Activated CD8-positive, alpha-beta memory T cell treated with anti-CD3 and anti-CD28 coated beads, Interleukin-2, amount 10 ng/mL, durations not matched to agents 7 days and 5 days (primary cell): ENCODE measurements around the gene TXNDC2. TPM values are rescaled to one million over a fixed set of nuclear protein-coding genes. Genes with fewer than 3 reads are reported as not detected.
"Not testable (repeated sequence)": the region's sequence is repeated elsewhere in the genome, so short reads cannot be mapped to it uniquely, and the experiment has no call there.

Source experiments
- ATAC-seq: fragments of 150-1000 bp; cut with Tn5 transposase; one replicate; pipeline ENCODE4 v1.10.0; 2021; ENCODE audit warnings: moderate library complexity
- CTCF ChIA-PET: fragments of 350-600 bp; sonication (Branson Sonifier 250); formaldehyde crosslinking; loops from one replicate; lab custom pipeline; 2021; ENCODE audit warnings: antibody characterized with exemption; lab: Charles Lee
- DNase-seq: peaks from one replicate; pipeline ENCODE4 v3.0.0-alpha.2; 2020
- H3K27ac Mint-ChIP-seq: one replicate; pipeline ENCODE4 v1.8.0; 2021; ENCODE audit warnings: mild to moderate bottlenecking, mixed read lengths
- H3K27me3 Mint-ChIP-seq: one replicate; pipeline ENCODE4 v1.8.0; 2021; ENCODE audit warnings: mixed read lengths
- H3K36me3 Mint-ChIP-seq: one replicate; pipeline ENCODE4 v1.8.0; 2021; ENCODE audit warnings: mild to moderate bottlenecking, mixed read lengths
- H3K4me1 Mint-ChIP-seq: one replicate; pipeline ENCODE4 v1.8.0; 2021; ENCODE audit warnings: mixed read lengths
- H3K4me3 Mint-ChIP-seq: one replicate; pipeline ENCODE4 v1.8.0; 2021; ENCODE audit warnings: mild to moderate bottlenecking, moderate library complexity, mixed read lengths
- H3K9me3 Mint-ChIP-seq: one replicate; pipeline ENCODE4 v1.8.0; 2022; ENCODE audit warnings: low read depth, mixed read lengths
- total RNA-seq, 2 experiments: library from RNA; stranded (reverse); gene quantifications; one replicate each; pipeline ENCODE4 v1.2.3, GENCODE V29; 2021

Gene TXNDC2
- total RNA-seq, 2 experiments from 2014 or later: not detected

DNA sequence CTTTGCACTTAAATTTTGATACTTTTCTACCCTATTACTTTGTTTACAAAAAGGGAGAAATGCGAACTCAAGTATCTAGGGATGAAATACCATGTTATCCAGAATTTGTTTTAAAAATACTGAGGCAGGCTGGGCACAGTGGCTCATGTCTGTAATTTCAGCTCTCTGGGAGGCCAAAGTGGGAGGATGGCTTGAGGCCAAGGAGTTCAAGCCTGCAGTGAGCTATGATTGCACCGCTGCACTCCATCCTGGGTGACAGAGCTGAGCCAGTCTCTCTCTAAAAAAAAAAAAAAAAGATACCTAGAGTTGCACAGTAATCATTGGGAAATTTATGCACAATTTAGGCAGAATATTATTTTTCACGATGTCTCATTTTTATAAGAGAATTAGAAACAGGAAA, 15.6 kb downstream of the TXNDC2 start:
- H3K4me3 Mint-ChIP-seq: no peak overlapping the region
- DNase-seq: no peak
- H3K36me3 Mint-ChIP-seq: no peaks in the 10 kb centered on the region
- CTCF ChIA-PET: no interaction called here
- no peaks in the 10 kb centered on the region for H3K9me3 Mint-ChIP-seq
- H3K4me1 Mint-ChIP-seq: peaks cover 15% of the 10 kb centered on the region
- peaks cover 5% of the 10 kb centered on the region for H3K27me3 Mint-ChIP-seq
- no peak overlapping the region for H3K27ac Mint-ChIP-seq
- ATAC-seq: no peak

DNA sequence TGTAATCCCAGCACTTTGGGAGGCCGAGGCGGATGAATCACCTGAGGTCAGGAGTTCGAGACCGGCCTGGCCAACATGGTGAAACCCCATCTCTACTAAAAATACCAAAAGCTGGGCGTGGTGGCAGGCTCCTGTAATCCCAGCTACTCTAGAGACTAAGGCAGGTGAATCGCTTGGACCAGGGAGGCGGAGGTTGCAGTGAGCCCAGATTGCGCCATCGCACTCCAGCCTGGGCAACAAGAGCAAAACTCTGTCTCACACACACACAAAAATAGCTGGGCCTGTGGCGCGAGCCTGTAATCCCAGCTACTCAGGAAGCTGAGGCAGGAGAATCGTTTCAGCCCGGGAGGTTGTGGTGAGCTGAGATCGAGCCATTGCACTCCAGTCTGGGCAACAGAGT, 16.5 kb downstream of the TXNDC2 start:
- Mint-ChIP-seq H3K4me1 (peaks cover 15% of the 10 kb centered on the region), H3K27me3 (peaks cover 11% of the 10 kb centered on the region)
- CTCF ChIA-PET, H3K4me3 Mint-ChIP-seq, H3K27ac Mint-ChIP-seq, H3K9me3 Mint-ChIP-seq, H3K36me3 Mint-ChIP-seq, DNase-seq, ATAC-seq: not testable (repeated sequence)

DNA sequence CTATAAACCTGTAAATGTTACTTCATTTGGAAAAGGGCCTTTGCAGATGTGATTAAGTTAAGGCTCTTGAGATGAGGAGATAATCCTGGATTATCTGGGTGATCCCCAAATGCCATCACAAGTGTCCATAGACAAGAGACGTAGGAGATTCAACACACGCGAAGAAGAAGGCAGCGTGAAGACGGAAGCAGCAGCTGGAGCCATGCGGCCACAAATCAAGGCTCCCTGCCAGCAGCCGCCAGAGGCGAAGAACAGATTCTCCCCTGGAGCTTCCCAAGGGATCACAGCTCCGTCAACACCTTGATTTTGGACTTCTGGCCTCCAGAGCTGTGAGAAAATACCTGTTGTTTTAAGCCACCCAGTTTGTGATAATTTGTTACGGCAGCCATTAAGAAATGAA, 17.1 kb downstream of the TXNDC2 start:
- Mint-ChIP-seq H3K27me3 (peaks cover 12% of the 10 kb centered on the region), H3K4me1 (peaks cover 15% of the 10 kb centered on the region), H3K27ac (no peak overlapping the region), H3K4me3 (no peak overlapping the region), H3K9me3 (no peaks in the 10 kb centered on the region), H3K36me3 (no peaks in the 10 kb centered on the region)
- DNase-seq (no peak), ATAC-seq (no peak)
- CTCF ChIA-PET: no interaction called here

DNA sequence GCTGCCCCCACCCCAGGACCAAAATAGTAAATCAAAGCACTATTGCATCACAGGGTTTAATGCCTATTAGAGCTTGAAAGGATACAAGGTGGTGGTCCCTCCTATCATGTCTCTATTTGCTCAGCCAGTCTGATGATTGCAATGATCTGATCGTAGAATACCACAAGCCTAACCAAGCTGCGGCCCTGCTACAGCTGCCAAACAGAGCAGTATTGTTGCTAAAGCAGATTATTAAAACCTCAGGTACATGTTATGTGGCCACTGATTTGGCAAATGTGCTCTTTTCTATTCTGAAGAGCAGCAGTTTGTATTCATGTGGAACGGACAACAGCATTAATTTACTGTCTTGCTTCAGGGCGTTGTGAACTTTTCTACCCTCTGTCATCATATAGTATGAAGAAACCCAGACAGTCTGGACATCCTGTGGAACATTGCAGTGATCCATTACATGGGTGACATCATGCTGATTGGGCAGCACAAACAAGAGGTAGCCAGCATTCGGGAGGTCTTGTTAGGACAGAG, 19.7 kb downstream of the TXNDC2 start:
- no peak for DNase-seq
- ATAC-seq: no peak
- H3K27me3 Mint-ChIP-seq: peaks cover 32% of the 10 kb centered on the region
- H3K4me1 Mint-ChIP-seq: peaks cover 2% of the 10 kb centered on the region
- no peak overlapping the region for H3K4me3 Mint-ChIP-seq
- no peaks in the 10 kb centered on the region for H3K9me3 Mint-ChIP-seq
- CTCF ChIA-PET: interaction anchor here (1.3 to 2.1 kb wide), 2 partner anchors 8 to 10 kb away, joined by 4 to 6 read pairs; partner anchors contain the start of gene VAPA
- H3K27ac Mint-ChIP-seq: no peak overlapping the region
- H3K36me3 Mint-ChIP-seq: no peaks in the 10 kb centered on the region

DNA sequence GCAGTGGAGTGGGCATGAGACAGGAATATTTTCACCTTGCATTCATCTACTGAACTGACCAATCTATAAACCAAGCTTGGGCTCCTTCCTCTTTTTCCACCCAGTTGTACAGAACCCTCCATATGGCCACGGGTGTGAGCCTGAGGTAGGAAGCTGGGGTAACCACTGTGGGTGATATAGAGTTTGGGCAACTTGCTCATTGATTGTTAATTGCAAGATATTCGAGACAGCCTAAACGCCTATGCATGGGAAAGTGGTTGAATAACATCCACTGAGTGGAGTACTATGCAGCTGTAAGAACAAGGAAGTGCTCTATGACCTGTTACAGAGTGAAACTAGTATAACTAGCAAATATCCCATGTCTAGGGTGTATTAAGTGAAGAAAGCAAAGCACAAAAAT, 20.7 kb downstream of the TXNDC2 start:
- Mint-ChIP-seq H3K27ac (no peak overlapping the region), H3K4me1 (no peaks in the 10 kb centered on the region), H3K4me3 (no peak overlapping the region), H3K36me3 (no peaks in the 10 kb centered on the region), H3K9me3 (no peaks in the 10 kb centered on the region), H3K27me3 (peaks cover 34% of the 10 kb centered on the region)
- DNase-seq (no peak), ATAC-seq (no peak)
- CTCF ChIA-PET: no interaction called here

DNA sequence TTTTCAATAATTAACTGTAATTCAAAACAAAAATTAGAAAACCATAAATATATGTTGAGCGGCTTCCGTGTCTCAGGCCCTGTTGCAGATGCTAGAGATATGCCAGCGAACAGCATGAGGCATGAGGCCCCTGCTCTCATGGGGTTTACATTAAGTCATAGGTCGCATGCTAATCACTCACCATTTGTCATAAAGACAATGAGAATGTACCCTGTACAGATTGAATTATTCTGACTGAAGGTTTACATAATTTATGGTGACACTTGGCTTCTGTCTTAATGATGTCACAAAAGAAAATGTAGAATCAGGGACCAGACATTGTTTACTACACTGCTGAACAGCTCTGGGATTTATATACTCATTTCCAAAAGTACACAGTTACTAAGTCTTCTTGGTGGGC, 22.1 kb downstream of the TXNDC2 start:
- CTCF ChIA-PET: no interaction called here
- H3K27me3 Mint-ChIP-seq: peaks cover 34% of the 10 kb centered on the region
- H3K4me3 Mint-ChIP-seq: no peak overlapping the region
- H3K36me3 Mint-ChIP-seq: no peaks in the 10 kb centered on the region
- ATAC-seq: no peak
- no peaks in the 10 kb centered on the region for H3K9me3 Mint-ChIP-seq
- no peak for DNase-seq
- no peak overlapping the region for H3K27ac Mint-ChIP-seq
- H3K4me1 Mint-ChIP-seq: peaks cover 5% of the 10 kb centered on the region

DNA sequence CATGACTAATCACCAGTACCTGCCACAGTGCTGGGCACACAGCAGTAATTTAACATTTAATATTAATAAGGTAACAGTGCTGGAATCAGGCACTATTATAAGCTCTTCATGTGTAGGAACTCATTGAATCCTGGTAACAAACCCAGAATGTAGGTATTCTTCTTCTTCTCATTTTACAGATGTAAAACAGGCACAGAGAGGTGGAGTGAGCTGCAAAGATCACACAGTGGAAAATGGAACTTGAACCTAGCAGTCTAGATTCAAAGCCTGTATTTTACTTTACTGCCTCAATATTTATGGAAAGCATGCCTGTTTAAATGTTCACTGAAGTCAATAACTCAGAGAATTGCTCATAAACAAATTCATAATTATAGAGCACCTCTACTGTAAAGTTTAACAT, 24.3 kb downstream of the TXNDC2 start:
- DNase-seq (no peak), ATAC-seq (no peak)
- Mint-ChIP-seq H3K4me1 (peaks cover 9% of the 10 kb centered on the region), H3K27me3 (peaks cover 34% of the 10 kb centered on the region), H3K9me3 (no peaks in the 10 kb centered on the region), H3K27ac (no peak overlapping the region), H3K36me3 (no peaks in the 10 kb centered on the region), H3K4me3 (no peak overlapping the region)
- CTCF ChIA-PET: no interaction called here

DNA sequence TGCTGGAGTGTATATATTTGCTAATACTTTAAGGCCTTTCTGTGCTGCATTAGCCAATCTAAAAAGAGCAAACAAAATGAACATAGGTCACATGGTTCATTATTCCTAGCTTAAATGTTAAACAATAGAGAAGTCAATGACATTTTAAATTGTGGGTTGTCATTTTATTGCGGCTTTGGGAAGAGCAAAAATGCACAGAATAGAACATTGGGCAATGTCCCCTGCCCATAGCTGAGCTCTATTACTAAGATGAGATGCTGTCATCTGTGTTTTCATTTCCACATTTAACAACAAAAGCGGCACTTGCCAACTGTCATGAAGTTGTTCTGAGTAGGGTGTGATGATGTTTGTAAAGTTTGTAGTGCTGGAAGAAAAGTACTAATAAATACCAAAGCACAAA, 24.9 kb downstream of the TXNDC2 start:
- DNase-seq (no peak), ATAC-seq (no peak)
- H3K9me3 Mint-ChIP-seq: no peaks in the 10 kb centered on the region
- no peak overlapping the region for H3K4me3 Mint-ChIP-seq
- peaks cover 34% of the 10 kb centered on the region for H3K27me3 Mint-ChIP-seq
- H3K36me3 Mint-ChIP-seq: peaks cover 1% of the 10 kb centered on the region
- CTCF ChIA-PET: no interaction called here
- H3K4me1 Mint-ChIP-seq: peaks cover 15% of the 10 kb centered on the region
- H3K27ac Mint-ChIP-seq: no peak overlapping the region

DNA sequence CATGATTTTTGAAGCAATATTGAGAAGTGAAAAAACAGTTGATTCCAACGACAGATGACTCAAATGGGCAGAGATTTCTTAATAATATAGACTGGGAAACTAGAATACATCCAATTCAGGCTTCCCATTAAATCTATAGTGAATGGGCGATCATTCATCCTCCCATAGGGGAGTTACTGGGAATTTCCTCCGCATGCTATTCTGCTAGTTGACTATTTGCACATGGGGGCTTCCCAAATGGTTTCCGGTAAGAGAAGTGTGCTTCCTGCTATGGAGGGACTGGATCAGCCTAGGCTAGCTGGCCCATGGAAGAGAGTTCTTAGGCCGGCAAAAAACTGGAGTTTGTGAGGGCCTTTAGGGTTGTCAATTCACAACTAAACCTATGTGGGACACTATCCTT, 25.5 kb downstream of the TXNDC2 start:
- DNase-seq (no peak), ATAC-seq (no peak)
- Mint-ChIP-seq H3K4me1 (peaks cover 21% of the 10 kb centered on the region), H3K9me3 (no peaks in the 10 kb centered on the region), H3K27me3 (peaks cover 31% of the 10 kb centered on the region), H3K4me3 (no peak overlapping the region), H3K27ac (no peak overlapping the region), H3K36me3 (peaks cover 2% of the 10 kb centered on the region)
- CTCF ChIA-PET: no interaction called here

DNA sequence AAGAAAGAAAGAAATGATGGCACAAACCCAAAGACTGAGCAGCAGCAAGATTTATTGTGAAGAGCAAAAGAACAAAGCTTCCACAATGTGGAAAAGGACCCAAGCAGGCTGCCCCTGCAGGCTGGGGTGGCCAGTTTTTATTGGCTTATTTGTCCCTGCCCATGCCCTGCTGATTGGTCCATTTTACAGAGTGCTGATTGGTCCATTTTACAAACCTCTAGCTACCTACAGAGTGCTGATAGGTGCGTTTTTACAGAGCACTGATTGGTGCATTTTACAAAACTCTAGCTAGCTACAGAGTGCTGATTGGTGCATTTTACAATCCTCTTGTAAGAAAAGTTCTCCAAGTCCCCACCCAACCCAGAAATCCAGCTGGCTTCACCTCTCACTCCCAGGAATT, 26.5 kb downstream of the TXNDC2 start:
- H3K27ac Mint-ChIP-seq, H3K4me3 Mint-ChIP-seq, ATAC-seq, H3K9me3 Mint-ChIP-seq, H3K36me3 Mint-ChIP-seq, CTCF ChIA-PET, DNase-seq: not testable (repeated sequence)
- Mint-ChIP-seq H3K4me1 (peaks cover 27% of the 10 kb centered on the region), H3K27me3 (peaks cover 25% of the 10 kb centered on the region)

DNA sequence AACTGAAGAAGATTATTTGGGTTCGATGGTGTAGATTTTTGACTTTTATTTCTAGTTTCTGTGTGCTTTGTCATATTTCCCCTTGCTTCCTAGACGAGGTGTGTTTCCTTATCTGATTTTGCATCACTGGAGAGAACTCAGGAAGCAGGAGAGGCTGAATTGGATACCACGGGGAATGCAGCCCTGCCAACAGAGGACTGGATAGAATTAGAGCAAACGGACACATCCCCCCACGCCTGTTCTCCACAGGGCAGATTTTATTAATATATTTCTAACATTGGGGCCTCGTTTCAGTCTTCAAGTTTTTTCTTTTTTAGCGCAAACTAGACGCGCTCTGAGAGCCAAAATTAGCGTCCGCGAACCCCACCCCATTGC, 27.4 kb downstream of the TXNDC2 start:
- Mint-ChIP-seq H3K27ac (peak overlapping the region; percentile 93), H3K4me3 (peak overlapping the region; percentile 86), H3K4me1 (peaks cover 27% of the 10 kb centered on the region), H3K27me3 (peaks cover 21% of the 10 kb centered on the region), H3K9me3 (no peaks in the 10 kb centered on the region), H3K36me3 (peaks cover 4% of the 10 kb centered on the region)
- DNase-seq: no peak
- peak; percentile 0 for ATAC-seq
- CTCF ChIA-PET: interaction anchor here (0.9 to 2.9 kb wide), 3 partner anchors 9 to 48 kb away, joined by 3 to 10 read pairs (median 6); no protein-coding TSS in a partner anchor

DNA sequence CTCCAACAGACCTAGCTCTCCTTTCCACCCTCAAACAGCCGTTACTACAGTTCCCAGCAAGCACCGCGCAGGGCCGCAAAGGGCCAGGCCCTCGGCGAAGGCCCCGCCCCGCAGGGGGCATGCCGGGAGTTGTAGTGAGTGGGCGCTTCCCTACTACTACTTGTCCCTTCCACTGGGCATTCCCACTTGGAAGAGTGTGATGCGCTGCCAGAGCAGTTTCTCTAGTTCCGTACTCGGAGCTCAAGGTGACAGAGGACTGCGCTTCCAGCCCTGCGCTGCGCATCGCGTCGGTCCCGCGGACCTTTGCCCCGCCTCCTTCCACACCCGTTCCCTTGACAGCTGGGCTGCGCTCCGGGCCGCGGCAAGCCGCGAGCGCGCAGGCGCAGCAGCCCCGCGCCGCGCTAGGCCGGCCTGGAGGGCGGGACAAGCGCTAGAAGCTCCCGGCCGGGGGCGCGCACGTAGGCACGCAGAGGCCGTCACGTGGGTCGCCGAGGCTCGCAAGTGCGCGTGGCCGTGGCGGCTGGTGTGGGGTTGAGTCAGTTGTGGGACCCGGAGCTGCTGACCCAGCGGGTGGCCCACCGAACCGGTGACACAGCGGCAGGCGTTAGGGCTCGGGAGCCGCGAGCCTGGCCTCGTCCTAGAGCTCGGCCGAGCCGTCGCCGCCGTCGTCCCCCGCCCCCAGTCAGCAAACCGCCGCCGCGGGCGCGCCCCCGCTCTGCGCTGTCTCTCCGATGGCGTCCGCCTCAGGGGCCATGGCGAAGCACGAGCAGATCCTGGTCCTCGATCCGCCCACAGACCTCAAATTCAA, 28.0 kb downstream of the TXNDC2 start, which contains the start of gene VAPA:
Gene VAPA, plus strand, starts transcription at position 491 of the 808 bp plus-strand sequence. Its CDS starts 241 bp downstream, at position 732.
- ATAC-seq (peak; percentile 88), DNase-seq (peak; percentile 95)
- Mint-ChIP-seq H3K4me1 (peaks cover 27% of the 10 kb centered on the region), H3K27ac (peak within 1 kb of the TSS; percentile 93), H3K4me3 (peak within 1 kb of the TSS; percentile 86), H3K9me3 (no peaks in the 10 kb centered on the region), H3K27me3 (peaks cover 19% of the 10 kb centered on the region), H3K36me3 (peaks cover 4% of the 10 kb centered on the region)
- CTCF ChIA-PET: interaction anchor here (0.9 to 2.9 kb wide), 3 partner anchors 9 to 47 kb away, joined by 3 to 10 read pairs (median 6); no protein-coding TSS in a partner anchor

DNA sequence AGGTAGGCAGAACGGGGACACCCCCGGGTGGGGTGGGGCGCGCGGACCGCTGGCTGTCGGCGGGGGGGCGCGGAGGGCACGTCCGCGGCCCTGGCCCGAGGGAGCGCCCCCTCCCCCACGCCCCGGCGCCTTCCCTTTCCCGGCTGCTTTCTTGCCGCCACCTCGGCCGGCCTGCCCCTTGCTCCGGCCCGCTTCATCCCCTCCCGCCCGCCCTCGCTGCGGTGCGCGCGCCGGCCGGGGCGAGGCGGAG, 28.5 kb downstream of the TXNDC2 start:
- no peak for ATAC-seq
- Mint-ChIP-seq H3K4me3 (peak overlapping the region; percentile 86), H3K4me1 (peaks cover 27% of the 10 kb centered on the region), H3K36me3 (peaks cover 4% of the 10 kb centered on the region), H3K27ac (peak overlapping the region; percentile 93), H3K9me3 (no peaks in the 10 kb centered on the region), H3K27me3 (peaks cover 15% of the 10 kb centered on the region)
- CTCF ChIA-PET: interaction anchor here (1.4 to 2.9 kb wide), 2 partner anchors 10 to 36 kb away, joined by 6 to 10 read pairs; no protein-coding TSS in a partner anchor
- no peak for DNase-seq
